ENCODE data around the gene ATG2B.

Gene ATG2B

GRCh38 chr14:96272777-96273473, 90.2 kb downstream of the ATG2B start:
- DNase-seq (ENCODE audit: low read depth in 2 of 2) = no peak

GRCh38 chr14:96271421-96271762, 91.7 kb downstream of the ATG2B start:
- DNase-seq (ENCODE audit: low read depth in 2 of 2) = no peak

GRCh38 chr14:96270565-96271420, 92.3 kb downstream of the ATG2B start:
- DNase-seq (ENCODE audit: low read depth in 2 of 2) = no peak

GRCh38 chr14:96269359-96269710, 93.8 kb downstream of the ATG2B start:
- no peak for DNase-seq (ENCODE audit: low read depth in 2 of 2)

- DNase-seq (ENCODE audit: low read depth in 2 of 2) = no peak
Measured at GRCh38 chr14:96268431-96269358, 94.4 kb downstream of the ATG2B start.

GRCh38 chr14:96267916-96268315, 95.2 kb downstream of the ATG2B start:
- DNase-seq (ENCODE audit: low read depth in 2 of 2) = no peak

GRCh38 chr14:96267336-96267735, 95.8 kb downstream of the ATG2B start:
- no peak for DNase-seq (ENCODE audit: low read depth in 2 of 2)

- DNase-seq (ENCODE audit: low read depth in 2 of 2) = no peak
Measured at GRCh38 chr14:96265383-96266095, 97.6 kb downstream of the ATG2B start.

- DNase-seq (ENCODE audit: low read depth in 2 of 2) = no peak
Measured at GRCh38 chr14:96264853-96265252, 98.3 kb downstream of the ATG2B start.

GRCh38 chr14:96264200-96264553, 99.0 kb downstream of the ATG2B start:
- no peak for DNase-seq (ENCODE audit: low read depth in 2 of 2)

GRCh38 chr14:96263347-96264199, 99.6 kb downstream of the ATG2B start:
- DNase-seq (ENCODE audit: low read depth in 2 of 2) = no peak

- no peak for DNase-seq (ENCODE audit: low read depth in 2 of 2)
Measured at GRCh38 chr14:96261772-96262655, 101.1 kb downstream of the ATG2B start.

GRCh38 chr14:96261053-96261452, 102.1 kb downstream of the ATG2B start:
- DNase-seq (ENCODE audit: low read depth in 2 of 2) = no peak

GRCh38 chr14:96260341-96260821, 102.8 kb downstream of the ATG2B start:
- no peak for DNase-seq (ENCODE audit: low read depth in 2 of 2)

- no peak for DNase-seq (ENCODE audit: low read depth in 2 of 2)
Measured at GRCh38 chr14:96257900-96258299, 105.2 kb downstream of the ATG2B start.

- DNase-seq (ENCODE audit: low read depth in 2 of 2) = no peak
Measured at GRCh38 chr14:96257056-96257455, 106.1 kb downstream of the ATG2B start.

- no peak for DNase-seq (ENCODE audit: low read depth in 2 of 2)
Measured at GRCh38 chr14:96256407-96256806, 106.7 kb downstream of the ATG2B start.

- no peak for DNase-seq (ENCODE audit: low read depth in 2 of 2)
Measured at GRCh38 chr14:96255501-96256366, 107.4 kb downstream of the ATG2B start, which contains the start of gene BDKRB1. Gene BDKRB1, plus strand, starts transcription at chr14:96256210. Its CDS starts 7,473 bp downstream, at chr14:96263683.

Data from stimulated activated CD4-positive, alpha-beta T cell treated with anti-CD3 and anti-CD28 coated beads, Interleukin-1b, Interleukin-23, amount 100 ng/mL, for 4 hours (primary cell).